Measurements from ENCODE around the gene ACBD4. TPM values are rescaled to one million over a fixed set of nuclear protein-coding genes. Genes with fewer than 3 reads are reported as not detected.

ACBD4 gene
- total RNA-seq, 2 experiments from 2014 or later: 14.8 to 24.0 TPM

- POLR2A ChIA-PET: no interaction called here
- CTCF ChIA-PET (ENCODE audit: unreplicated experiment): no interaction called here
Observed at GRCh38 chr17:45088741-45089140, 46.7 kb upstream of the ACBD4 start.

GRCh38 chr17:45090711-45091110 is 44.8 kb upstream of the ACBD4 start:
- peaks cover 94% of the 10 kb centered on the region for H3K36me3 ChIP-seq (ENCODE audit: insufficient read depth, low read length)
- H3K4me3 ChIP-seq (ENCODE audit: low read depth, low read length, poor library complexity, severe bottlenecking): no peak overlapping the region
- H3K9me2 ChIP-seq (ENCODE audit: insufficient read depth, low read length): no peaks in the 10 kb centered on the region
- H4K20me1 ChIP-seq (ENCODE audit: insufficient read depth, low read length): no peaks in the 10 kb centered on the region
- no peak overlapping the region for H3K4me2 ChIP-seq (ENCODE audit: low read length)
- H3K79me2 ChIP-seq (ENCODE audit: insufficient read depth, low read depth, low read length): no peaks in the 10 kb centered on the region
- H2AFZ ChIP-seq (ENCODE audit: low read length): no peak overlapping the region
- intact Hi-C loops (cut with micrococcal nuclease; ENCODE audit: unreplicated experiment): no loop called here
- CTCF ChIA-PET (ENCODE audit: unreplicated experiment): no interaction called here
- no peaks in the 10 kb centered on the region for H3K9me3 ChIP-seq (ENCODE audit: low read length)
- no peak overlapping the region for H3K27ac ChIP-seq (ENCODE audit: low read depth, low read length, poor library complexity, severe bottlenecking)
- BruUV-seq (replicated peaks): no TSS peak
- POLR2A ChIA-PET: no interaction called here
- TF ChIP-seq CTCF (conservative IDR thresholded peaks at IDR 0.05; ENCODE audit: low read length) (no peak), EZH2phosphoT487 (IDR thresholded peaks at IDR 0.05; ENCODE audit: borderline replicate concordance, low read depth, low read length) (no peak)
- H3K4me1 ChIP-seq (ENCODE audit: insufficient read depth, low read length, poor library complexity, severe bottlenecking): no peaks in the 10 kb centered on the region
- no peak for DNase-seq (ENCODE audit: low spot score)

More at GRCh38 chr17:45088741-45089140, 46.7 kb upstream of the ACBD4 start:
- no TSS peak for BruUV-seq (replicated peaks)
- Histone ChIP-seq H3K27ac (ENCODE audit: low read depth, low read length, poor library complexity, severe bottlenecking) (no peak overlapping the region), H4K20me1 (ENCODE audit: insufficient read depth, low read length) (no peaks in the 10 kb centered on the region), H2AFZ (ENCODE audit: low read length) (no peak overlapping the region), H3K36me3 (ENCODE audit: insufficient read depth, low read length) (peaks cover 93% of the 10 kb centered on the region), H3K4me2 (ENCODE audit: low read length) (no peak overlapping the region), H3K9me3 (ENCODE audit: low read length) (no peaks in the 10 kb centered on the region), H3K79me2 (ENCODE audit: insufficient read depth, low read depth, low read length) (no peaks in the 10 kb centered on the region), H3K4me3 (ENCODE audit: low read depth, low read length, poor library complexity, severe bottlenecking) (no peak overlapping the region), H3K9me2 (ENCODE audit: insufficient read depth, low read length) (no peaks in the 10 kb centered on the region), H3K4me1 (ENCODE audit: insufficient read depth, low read length, poor library complexity, severe bottlenecking) (no peaks in the 10 kb centered on the region)
- DNase-seq (ENCODE audit: low spot score): no peak
- intact Hi-C loops (cut with micrococcal nuclease; ENCODE audit: unreplicated experiment): no loop called here
- no peak for TF ChIP-seq CTCF (conservative IDR thresholded peaks at IDR 0.05; ENCODE audit: low read length)
- TF ChIP-seq EZH2phosphoT487 (IDR thresholded peaks at IDR 0.05; ENCODE audit: borderline replicate concordance, low read depth, low read length): no peak

GRCh38 chr17:45091778-45092425 is 43.6 kb upstream of the ACBD4 start:
- intact Hi-C loops (cut with micrococcal nuclease; ENCODE audit: unreplicated experiment): no loop called here
- Histone ChIP-seq H3K9me3 (ENCODE audit: low read length) (no peaks in the 10 kb centered on the region), H3K4me1 (ENCODE audit: insufficient read depth, low read length, poor library complexity, severe bottlenecking) (no peaks in the 10 kb centered on the region), H3K4me2 (ENCODE audit: low read length) (no peak overlapping the region), H2AFZ (ENCODE audit: low read length) (no peak overlapping the region), H3K4me3 (ENCODE audit: low read depth, low read length, poor library complexity, severe bottlenecking) (no peak overlapping the region), H3K36me3 (ENCODE audit: insufficient read depth, low read length) (peaks cover 96% of the 10 kb centered on the region), H3K27ac (ENCODE audit: low read depth, low read length, poor library complexity, severe bottlenecking) (no peak overlapping the region), H3K79me2 (ENCODE audit: insufficient read depth, low read depth, low read length) (no peaks in the 10 kb centered on the region), H4K20me1 (ENCODE audit: insufficient read depth, low read length) (no peaks in the 10 kb centered on the region), H3K9me2 (ENCODE audit: insufficient read depth, low read length) (no peaks in the 10 kb centered on the region)
- TF ChIP-seq EZH2phosphoT487 (IDR thresholded peaks at IDR 0.05; ENCODE audit: borderline replicate concordance, low read depth, low read length) (no peak), CTCF (conservative IDR thresholded peaks at IDR 0.05; ENCODE audit: low read length) (no peak)
- POLR2A ChIA-PET: no interaction called here
- no TSS peak for BruUV-seq (replicated peaks)
- no peak for DNase-seq (ENCODE audit: low spot score)
- CTCF ChIA-PET (ENCODE audit: unreplicated experiment): no interaction called here

Data from OCI-LY7 (cell line).